HCT116 (cell line): ENCODE measurements around the gene CD2BP2.

ENCODE experiments used
- CBX3 ChIP-seq: IDR thresholded peaks from 2 replicates; pipeline ENCODE4 v1.6.1; 2012; ENCODE audit warnings: low read depth
- CEBPB ChIP-seq: IDR thresholded peaks from 2 replicates; pipeline ENCODE4 v1.6.1; 2012; ENCODE audit warnings: low read depth
- CTCF ChIP-seq, 3 experiments: fragments of 200-600 bp in 1 of 3; sonication (generic) in 1 of 3; IDR thresholded peaks in 2 of 3; conservative IDR thresholded peaks in 1 of 3; 2 replicates each; pipeline ENCODE4 v1.5.1; 2012 to 2017; ENCODE audit warnings: low read depth in 2 of 3, low read length in 2 of 3, antibody characterized with exemption in 1 of 3, borderline replicate concordance in 1 of 3, control low read depth in 1 of 3, mild to moderate bottlenecking in 1 of 3, mixed read lengths in 1 of 3, mixed run types in 1 of 3, moderate library complexity in 1 of 3; ENCODE audit not compliant: insufficient read depth in 1 of 3
- ELF1 ChIP-seq: IDR thresholded peaks from 2 replicates; pipeline ENCODE4 v1.6.1; 2012; ENCODE audit warnings: low read depth, borderline replicate concordance
- EZH2 ChIP-seq: fragments of 200-600 bp; sonication (generic); IDR thresholded peaks from 2 replicates; pipeline ENCODE4 v1.6.1; 2017; ENCODE audit warnings: antibody characterized with exemption, mixed run types
- EZH2phosphoT487 ChIP-seq: fragments of 200-600 bp; IDR thresholded peaks from 2 replicates; pipeline ENCODE4 v1.6.1; 2018; ENCODE audit warnings: antibody characterized with exemption, borderline replicate concordance
- POLR2A ChIP-seq: IDR thresholded peaks from 2 replicates; pipeline ENCODE4 v1.7.0; 2011; ENCODE audit warnings: borderline replicate concordance; ENCODE audit not compliant: insufficient read depth, insufficient read length; ENCODE audit errors: extremely low read depth
- SIN3A ChIP-seq: IDR thresholded peaks from 2 replicates; pipeline ENCODE4 v1.6.1; 2012; ENCODE audit warnings: low read depth
- SRF ChIP-seq: IDR thresholded peaks from 2 replicates; pipeline ENCODE4 v1.6.1; 2012; ENCODE audit warnings: low read depth
- ZFX ChIP-seq: fragments of 450-650 bp; IDR thresholded peaks from 2 replicates; pipeline ENCODE4 v1.6.1; 2017

- TF ChIP-seq CTCF (IDR thresholded peaks at IDR 0.05 in 2 of 3, conservative IDR thresholded peaks at IDR 0.05 in 1 of 3; ENCODE audit: borderline replicate concordance in 1 of 3, insufficient read depth in 1 of 3, low read depth in 2 of 3, low read length in 2 of 3) (no peak), POLR2A (no peak), CEBPB (no peak), EZH2phosphoT487 (no peak), ELF1 (no peak), EZH2 (no peak), ZFX (no peak), SIN3A (no peak), SRF (no peak), CBX3 (no peak)
Measured at GRCh38 chr16:30356401-30357084, 1.4 kb upstream of the CD2BP2 start.
